ENCODE measurements around the gene CACNA2D2.

Gene CACNA2D2

DNA sequence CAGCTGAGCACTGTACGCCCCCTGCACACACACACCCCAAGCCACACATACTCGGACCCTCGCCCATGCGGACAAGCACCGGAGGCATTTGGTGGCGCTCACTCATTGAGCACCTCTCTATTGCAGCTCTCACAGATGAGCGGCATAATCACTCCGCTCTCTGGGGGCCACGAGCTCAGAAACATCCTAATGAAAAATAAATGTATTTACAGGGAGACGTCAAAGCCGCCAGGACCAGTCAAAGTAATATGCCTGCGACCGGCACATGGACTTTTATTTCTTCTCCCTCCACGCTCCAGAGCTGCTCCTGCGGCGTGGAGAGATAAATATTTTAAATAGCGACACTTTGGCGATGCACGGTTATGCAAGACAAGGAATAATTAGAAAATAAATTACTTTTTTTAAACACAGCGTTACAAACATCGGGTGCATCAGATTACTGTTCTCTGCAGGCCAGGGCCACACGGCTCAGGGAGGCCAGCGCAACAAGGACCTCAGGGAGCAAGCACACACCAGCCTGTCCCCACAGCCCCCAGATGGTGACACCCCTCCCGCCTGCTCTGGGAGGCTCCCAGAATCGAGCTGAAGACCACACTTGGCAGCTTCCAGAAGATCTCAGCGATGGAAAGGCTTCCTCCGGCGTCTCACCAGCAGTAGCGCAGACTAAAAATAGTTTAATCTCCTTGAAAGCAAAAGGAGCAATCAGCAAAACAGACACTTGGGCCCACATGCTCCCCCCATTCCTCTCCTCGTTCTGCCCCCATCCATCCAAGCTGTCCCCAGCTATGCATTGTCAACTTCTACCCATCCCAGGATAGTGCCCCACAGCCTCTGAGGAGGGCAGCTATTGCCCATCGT lies 48.0 kb downstream of the CACNA2D2 start:
- DNase-seq = no peak

DNA sequence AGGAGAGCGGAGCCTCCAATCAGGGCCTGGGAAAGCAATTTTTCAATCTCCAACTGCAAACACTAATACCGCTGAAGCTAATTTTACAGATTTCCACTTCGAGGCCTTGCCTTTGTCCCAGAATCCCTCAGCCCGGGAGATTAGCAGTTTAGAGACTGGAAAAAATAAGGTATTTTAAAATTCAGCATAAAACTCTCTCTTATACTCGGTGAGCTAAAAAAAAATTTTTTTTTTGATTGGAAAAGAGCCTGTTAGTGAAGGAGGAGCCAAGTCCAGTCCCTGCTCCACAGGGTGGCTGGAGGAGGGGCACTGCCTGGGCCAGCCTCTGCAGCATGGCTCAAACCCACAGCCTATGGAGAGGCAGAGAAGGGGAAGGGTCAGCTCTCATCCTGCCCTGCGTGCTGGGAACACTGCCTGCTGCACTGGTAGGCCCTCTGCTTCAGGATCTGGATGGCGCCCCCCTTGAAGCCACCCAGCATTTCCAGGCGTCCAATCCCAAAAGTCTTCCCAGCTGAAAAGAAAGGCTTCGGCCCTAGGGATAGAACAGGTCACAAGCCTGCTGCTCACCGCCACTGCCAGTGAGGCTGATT lies 48.9 kb downstream of the CACNA2D2 start:
- no peak for DNase-seq

GRCh38 chr3:50453907-50454306 lies 49.5 kb downstream of the CACNA2D2 start:
- DNase-seq = no peak

GRCh38 chr3:50450209-50450921 lies 53.1 kb downstream of the CACNA2D2 start:
- DNase-seq = no peak

DNA sequence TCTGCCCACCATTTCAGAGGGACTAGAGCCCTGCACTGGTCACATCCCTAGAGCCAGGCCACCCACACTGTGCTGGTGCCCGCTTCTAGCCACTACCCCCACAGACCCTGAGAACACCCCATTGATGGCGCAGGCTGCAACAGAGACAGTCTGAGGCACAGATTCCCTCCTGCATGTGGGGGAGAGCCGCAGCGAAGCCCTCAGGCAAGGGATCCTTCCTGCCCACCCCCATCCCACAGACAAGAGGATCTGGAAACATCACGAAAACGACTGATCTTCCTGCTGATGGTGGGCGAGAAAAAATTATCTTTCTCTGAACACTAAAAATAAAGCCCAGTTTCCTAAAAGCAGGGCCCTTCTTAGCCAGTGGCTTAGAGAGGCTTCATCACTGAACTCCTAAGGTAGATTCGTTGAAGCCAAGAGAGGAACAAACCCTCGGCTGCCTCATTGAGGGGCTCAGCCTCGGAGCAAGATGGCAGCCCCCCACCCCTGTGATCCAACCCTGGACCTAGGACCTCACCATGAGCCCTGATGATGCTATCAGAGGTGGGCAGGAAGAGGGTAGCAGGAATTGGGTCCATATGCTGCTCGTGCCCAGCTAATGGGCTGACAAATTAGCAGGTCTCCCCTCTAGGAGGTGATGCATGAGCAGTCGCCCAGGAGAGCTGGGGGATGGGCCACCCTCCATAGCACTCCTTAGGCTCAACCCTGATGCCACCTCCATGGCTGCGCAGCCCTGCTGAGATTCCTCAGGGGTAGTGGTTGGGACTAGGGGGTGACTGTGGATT lies 54.5 kb downstream of the CACNA2D2 start:
- no peak for DNase-seq

DNA sequence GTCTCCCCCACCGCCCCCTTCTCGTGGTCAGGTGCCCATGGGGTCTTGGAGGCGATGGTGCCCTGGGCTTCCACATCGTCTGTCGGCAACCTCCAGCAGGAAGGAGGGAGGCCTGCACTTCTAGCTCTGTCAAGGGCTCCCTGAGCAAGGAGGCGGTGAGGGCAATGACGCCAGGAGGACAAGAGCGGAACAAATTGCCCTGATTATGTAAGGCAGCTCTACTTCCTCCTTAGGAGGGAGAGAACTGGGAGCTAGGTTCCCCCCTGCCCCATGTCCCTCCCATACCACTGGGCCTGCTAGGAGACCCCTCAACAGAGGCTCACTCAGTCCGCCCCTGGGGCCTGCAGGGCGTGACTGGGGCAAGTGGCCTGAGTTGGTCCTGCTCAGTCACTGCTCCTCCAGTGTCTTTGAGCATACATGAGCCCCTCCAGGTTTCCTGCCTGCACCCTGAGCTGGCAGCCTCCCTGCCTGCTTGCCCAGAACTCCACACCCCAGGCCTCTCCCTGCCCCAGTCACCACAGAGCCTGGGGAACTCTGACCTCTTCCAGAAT lies 56.1 kb downstream of the CACNA2D2 start:
- no peak for DNase-seq

DNA sequence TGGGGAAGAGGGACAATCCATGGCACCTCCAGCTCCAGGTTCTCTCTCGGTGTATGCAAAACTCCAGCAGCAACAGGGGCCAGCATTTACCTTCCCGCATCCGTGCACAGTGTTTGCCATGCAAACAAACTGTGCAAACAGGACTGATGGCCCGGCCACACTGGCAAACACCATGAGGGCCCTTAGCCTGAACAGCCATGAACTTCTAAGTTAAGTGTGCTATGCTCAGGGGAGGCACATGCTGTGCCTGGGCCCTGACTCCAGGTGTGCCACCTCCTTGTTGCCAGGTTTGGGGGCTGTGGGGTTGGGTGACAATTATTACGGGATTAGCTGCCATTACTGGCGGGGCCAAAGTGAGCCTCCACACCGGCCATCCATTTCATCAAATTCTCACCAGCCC lies 57.5 kb downstream of the CACNA2D2 start:
- peak; percentile 66 for DNase-seq

GRCh38 chr3:50444782-50445181 lies 58.7 kb downstream of the CACNA2D2 start:
- DNase-seq = no peak

DNA sequence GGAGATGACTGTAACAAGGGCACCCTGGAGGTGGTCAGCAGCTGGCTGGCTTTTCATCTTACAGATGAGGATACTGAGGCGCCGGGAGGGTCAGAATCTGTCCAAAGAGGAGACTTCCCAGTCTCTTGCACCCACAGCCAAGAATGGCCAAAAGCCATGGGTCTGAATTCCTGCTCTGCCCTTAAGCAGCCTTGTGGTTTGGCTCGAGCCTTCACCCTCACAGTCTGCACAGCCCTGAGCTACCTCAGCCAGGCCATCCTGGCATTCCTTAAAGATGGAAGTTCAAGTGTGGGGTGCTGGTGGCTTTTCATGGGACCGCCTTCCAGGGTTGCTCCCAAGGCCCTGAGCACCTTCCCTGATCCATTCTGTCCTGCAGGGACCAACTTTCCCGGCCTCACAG lies 59.2 kb downstream of the CACNA2D2 start:
- no peak for DNase-seq

DNA sequence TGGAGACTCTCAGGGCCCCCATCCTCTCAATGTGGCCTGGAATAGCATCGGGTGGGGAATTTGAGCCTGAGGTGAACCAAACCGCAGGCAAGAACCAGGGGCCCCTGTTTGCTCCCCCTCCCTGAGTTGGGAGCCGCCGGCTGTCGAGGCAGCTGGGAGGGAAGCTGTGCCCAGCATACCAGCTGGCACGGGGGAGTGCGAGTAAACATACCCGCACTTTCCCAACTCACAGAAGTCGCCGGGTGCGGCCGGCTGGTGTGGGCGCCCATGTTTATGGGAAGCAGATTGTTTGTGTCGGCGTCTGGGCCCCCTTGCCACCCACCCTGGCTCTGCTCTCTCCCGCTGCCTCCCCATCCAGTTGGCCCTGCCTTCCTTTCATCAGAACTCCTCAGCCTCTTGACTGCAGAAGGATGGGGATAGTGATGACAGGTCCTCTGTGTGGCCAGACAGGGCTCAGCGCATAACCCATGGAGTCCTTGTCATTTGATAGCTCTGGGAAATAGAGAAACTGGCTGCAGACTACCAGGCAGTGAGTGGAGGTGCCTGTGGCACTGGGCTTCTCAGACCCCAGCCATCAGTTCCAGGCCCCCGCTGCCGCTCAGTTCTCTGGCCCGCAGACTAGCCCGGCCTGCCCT lies 60.4 kb downstream of the CACNA2D2 start:
- peak; percentile 28 for DNase-seq

DNA sequence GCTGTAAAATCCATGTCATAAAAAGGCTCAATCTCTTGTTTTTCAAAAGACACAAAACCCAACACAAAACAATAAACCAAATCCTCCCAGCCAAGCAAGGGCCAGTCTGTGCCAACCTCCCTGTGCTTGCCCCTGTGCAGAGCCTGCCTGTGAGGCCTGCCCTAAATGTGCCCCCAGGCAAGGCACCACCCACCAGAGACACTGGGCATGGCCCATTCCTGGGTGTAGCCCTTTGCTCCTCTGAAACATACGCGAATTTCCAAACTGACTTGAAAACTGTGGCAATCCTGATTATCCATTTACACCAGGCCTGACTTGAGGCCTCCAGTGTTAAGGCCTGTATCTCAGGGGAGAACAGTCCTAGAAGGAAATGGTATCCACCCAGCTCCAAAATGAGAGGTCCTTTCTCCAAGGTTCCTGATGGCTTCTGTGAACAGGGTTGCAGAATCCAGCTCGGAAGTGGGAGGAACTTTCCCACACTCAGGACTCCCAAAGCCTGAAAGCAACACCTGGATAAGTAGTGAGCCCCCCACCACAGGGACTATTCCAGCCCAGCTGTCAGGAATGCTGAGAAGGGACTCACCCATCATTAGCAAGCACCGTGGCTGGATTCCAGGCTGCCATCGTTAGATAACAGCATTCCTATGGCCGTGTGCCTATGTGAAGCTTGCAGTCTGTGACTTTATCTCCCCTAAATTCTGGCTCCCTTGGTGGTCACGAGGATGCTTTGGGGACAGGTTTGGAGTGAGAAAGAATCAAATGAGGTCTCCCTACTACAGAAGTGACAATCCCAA lies 61.8 kb downstream of the CACNA2D2 start:
- DNase-seq = no peak

DNA sequence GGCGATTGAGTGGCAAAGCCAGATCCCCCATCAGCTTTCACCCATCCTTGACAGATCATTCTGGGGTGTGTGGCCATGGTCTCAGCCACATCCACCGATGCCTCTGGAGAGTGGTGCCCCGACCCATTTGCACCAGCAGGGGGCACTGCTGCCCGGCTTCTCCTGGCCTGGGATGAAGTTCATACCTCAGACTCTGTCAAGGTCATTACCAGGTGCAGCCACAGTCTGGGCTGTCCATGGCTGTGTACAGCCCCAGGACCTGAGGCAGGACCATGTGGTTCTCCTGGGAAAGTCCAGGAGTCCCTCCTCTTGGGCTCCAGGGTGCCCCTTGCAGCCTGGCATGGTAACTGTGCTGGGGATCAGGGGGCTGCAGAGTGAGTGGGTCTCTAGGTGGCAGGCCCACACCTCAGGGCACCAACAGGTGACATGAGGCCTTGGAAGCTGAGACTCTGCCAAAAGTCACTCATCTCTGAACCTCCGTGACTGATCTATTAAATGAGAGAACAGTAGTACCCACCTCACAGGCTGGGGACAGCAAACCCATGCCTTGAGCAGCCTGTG lies 67.2 kb downstream of the CACNA2D2 start:
- peak; percentile 31 for DNase-seq

GRCh38 chr3:50435371-50436113 lies 67.9 kb downstream of the CACNA2D2 start:
- no peak for DNase-seq

DNA sequence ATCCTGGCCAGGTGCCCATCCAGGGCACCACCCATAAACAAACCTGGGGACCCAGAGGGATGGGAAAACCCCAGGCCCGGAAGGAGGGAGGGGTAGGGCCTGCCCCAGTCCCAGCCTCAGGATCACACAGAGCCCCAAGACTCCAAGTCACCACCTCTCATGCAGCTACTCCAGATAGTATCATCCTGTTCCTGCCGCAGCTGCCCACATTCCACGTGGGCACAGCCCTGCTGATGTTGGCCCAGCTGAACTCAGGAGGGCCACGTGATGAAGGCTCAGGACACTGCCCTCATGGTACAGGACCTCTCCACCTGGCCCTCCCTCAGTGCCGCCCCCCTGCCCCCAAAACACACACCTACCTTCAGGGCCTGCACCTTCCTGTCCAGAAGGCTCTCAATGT lies 69.5 kb downstream of the CACNA2D2 start:
- DNase-seq = no peak

DNA sequence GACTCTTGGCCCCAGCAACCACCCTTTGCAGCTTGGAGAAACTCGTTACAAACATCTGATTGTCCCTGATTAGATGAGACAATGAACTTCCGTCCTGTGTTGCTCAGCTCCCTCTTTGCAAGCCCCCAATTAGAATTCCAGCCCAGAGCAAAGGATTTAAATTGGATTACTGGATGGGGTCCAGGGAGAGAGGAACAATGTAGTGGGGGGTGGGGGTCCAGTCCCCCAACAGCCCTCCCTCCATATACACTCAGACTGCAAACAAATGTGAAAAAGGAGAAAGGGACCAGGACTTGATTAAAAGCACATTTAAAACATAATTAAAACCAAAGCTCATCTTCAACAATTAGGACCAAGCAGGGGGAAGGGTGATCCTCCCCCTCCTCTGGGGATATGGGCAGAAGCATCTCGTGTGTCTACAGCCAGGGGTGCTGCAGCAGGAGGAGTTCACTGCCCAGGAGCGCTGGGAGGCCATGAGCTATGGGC lies 72.4 kb downstream of the CACNA2D2 start:
- DNase-seq = no peak

DNA sequence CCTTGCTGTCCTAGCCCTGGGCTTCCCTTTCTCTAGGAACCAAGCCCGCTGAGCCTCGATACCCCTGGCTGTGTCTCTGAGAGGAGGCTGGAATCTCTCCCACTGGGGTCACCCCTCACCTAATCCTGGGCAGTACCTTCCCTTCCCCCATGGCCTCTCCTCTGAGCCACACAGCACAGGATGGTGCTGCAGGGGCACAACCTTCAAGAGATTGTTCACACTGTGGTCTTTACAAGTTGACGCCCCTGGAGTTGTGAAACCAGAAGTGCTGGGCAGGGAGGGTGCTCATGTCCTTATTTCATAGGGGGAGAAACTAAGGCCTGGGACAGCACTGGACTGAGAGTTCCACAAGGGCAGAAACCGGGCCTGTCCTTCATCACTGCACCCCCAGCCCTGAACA lies 73.2 kb downstream of the CACNA2D2 start:
- no peak for DNase-seq

GRCh38 chr3:50428007-50428633 lies 75.3 kb downstream of the CACNA2D2 start:
- DNase-seq = no peak

GRCh38 chr3:50427217-50427616 lies 76.2 kb downstream of the CACNA2D2 start:
- no peak for DNase-seq

DNA sequence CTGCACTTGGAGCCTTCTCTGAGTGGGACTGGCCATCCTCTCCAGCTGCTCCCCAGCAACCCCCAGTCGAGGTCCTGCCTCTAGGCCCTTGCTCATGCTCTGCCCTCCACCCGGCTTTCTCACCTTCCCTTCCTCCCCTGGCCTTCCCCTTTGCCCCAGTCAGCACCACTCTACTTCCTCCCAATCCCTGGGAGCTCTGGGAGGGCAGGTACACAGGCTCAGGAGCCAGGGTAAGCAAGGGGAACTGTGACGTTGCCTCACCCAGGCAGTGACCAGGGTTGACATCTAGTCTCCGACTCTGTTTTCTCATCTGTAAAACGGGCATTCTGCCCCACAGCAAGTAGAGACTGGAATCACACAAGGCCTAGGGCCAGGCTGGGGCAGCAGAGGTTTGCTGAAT lies 77.5 kb downstream of the CACNA2D2 start:
- no peak for DNase-seq

GRCh38 chr3:50423543-50423942 lies 79.9 kb downstream of the CACNA2D2 start:
- DNase-seq = peak; percentile 89

All from SHP77 treated with DMSO at 0.1 percent for 48 hours (cell line).